HG03064 (cell line): ENCODE results near the gene ZNF778.

Experiments
- ATAC-seq: cut with Tn5 transposase; IDR thresholded peaks from one replicate; pipeline ENCODE4 v1.9.1; 2021; ENCODE audit warnings: low read depth; ENCODE audit not compliant: unreplicated experiment

Gene ZNF778

DNA sequence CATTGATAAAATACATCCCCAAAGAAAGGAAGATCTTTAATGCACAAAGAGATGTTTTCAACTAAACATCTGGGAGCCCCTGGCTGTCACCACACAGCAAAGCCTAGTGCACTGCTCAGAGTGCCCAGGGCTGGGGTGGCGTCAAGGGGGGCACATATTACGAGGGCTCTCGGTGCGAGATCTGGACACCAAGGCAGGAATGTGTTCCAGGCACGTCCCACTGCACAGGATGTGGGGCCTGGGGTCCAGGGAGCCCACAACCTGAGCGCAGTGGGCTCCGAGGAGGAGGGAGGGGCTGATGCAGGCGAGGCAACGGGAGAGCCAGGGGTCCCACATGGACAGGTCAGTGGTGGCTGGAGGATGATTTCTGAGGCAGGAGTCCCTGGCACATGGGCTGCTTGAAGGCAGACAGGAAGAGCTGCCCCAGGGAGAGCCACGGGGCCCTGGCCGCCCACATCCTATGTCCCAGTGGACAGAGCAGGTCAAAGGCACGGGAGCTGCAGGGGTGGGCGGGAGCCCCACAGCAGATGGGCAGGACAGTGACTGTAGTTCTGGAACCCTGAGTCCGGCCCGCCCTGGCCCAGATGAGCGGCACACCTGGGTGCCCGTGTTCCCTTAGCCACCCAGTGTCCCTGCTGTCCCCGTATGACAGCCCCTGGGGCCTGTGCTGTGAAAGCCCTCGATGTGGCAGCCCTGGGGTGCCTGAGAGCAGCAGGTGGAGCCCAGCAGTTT is 56.4 kb downstream of the ZNF778 start:
- no peak for ATAC-seq

DNA sequence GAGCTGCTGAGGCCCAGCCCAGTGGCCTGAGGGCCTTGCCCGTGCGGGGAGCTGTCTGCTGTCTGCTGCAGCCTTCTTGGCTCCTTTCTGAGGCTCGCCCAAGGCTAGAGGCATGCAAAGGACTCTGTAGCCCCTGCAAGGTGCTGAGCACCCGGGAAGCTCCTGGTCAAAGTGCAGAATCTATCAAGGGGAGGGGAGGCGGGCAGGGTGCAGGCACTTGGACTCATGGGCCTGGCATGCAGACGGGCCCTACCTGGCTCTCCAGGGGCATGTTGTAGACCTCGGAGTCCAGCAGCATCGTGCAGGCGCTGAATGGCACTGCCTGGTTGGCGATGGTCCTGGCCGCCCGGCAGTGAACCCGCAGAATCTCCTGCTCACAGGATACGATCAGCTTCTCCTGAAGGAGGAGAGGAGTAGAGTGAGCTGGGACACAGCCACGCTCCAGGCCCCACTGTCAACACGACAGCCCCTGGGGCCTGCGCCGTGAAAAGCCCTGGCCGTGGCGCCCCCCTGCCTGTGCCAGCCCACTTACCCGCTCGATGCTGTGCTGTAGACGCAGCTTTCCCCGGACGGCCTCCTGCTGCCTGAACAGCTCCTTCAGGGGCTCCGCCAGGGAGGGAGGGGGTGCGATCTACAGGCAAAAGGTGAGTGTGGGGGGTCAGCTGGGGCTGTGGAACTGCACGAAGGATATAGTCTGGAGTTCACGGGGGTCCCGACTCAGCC is 57.2 kb downstream of the ZNF778 start:
- no peak for ATAC-seq

DNA sequence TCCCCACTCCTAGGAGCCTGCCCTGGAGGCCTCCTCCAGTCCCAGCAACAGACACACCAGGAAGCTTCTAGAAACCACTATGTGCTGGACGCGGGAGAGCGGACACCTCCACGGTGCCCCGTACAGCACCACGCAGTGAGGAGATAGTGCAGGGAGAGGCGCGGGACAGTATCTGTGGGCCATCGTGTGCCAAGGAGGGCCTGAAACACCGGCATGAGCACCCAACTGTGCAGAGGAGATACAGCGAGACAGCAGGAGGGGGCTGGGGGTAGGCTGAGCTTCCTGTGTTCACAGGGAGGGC is 57.7 kb downstream of the ZNF778 start:
- no peak for ATAC-seq

DNA sequence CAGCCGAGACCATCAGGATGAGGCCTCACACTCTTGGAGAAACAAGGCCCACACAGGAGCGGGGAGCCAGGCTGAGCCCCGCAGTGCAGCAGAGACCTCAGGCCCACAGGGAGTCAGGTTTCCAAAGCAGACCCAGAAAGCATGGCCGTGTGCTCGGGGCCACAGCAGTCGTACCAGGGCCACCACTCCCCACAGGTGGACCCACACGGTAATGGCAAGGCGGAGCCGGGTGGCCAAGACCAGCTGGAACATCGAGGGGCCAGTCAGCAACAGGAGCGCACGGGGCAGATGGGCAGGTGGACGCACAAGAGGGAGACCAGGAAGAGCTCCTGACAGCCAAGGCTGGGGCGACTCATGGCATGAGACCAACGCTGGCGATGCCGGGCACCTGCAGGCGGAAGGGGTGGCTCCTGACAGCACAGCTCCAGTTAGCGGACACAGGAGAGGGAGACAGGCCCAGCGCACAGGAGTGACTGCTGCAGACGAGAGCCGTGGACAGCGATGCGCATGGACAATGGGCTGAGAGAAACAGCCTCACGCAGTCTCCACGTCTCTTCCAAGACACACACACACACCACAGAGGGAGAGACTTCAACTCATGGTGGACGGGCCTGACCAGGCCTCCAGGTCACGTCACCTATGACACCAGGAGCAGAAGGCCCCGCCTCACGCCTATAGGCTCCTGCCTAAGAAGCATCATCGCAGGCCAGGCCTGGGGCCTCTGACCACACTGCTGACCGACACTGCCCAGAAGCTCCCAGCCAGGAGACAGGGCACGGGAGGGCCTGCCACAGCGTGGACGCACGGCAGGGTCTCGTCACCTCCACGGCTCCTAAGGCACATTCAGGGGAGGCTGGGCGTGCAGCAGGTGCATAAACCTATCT is 58.6 kb downstream of the ZNF778 start:
- ATAC-seq: no peak

DNA sequence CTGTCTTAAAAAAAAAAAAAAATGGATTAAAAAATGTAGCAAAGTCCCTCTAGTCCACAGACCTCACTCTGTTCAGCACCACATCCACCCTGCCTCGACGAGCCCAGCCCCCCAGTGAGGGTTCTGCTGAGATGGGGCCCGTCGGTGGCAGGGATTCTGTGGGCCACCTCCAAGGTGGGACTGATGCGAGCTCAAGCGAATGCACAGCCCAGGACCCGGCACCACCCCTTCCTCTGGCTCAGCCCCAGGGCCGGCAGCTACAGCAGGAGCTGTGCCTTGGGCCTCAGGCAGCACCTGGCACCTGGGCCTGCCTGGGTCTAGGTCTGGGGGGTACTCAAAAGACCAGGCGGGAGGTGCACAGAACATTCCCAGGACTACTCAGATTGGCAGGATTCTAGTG is 59.5 kb downstream of the ZNF778 start:
- no peak for ATAC-seq

DNA sequence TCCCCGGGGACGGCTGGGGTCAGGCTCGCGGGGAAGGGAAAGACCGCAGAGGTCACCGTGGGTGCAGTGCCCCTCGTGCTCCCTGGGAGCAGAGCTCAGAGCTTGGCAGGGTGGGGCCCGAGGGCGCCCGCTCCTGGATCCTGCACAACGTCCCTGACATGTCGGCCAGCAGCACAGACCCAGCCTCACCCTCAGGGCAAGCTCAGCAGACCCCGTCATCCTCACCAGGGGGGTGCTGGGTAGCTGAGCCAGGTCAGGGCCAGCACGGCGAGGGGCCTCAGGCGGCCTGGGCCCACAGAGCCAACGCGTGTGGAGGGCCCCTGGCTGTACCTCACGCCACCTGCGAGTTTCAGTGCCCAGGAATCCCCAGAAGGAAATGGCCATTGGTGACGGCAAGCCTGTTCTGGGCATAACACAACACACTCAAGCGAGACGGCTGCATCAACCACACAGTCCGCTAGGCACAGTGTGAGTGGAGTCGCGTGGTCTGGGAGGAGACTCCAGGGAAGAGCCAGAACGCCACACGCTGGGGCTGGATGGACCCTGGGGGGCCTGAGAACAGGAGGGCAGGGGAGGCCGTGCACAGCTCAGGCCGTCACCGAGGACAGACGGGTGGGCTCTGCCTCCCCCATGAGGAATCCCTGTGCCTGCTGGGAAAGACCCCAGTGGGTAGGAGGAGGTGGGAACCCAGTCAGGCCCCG is 60.3 kb downstream of the ZNF778 start:
- no peak for ATAC-seq

DNA sequence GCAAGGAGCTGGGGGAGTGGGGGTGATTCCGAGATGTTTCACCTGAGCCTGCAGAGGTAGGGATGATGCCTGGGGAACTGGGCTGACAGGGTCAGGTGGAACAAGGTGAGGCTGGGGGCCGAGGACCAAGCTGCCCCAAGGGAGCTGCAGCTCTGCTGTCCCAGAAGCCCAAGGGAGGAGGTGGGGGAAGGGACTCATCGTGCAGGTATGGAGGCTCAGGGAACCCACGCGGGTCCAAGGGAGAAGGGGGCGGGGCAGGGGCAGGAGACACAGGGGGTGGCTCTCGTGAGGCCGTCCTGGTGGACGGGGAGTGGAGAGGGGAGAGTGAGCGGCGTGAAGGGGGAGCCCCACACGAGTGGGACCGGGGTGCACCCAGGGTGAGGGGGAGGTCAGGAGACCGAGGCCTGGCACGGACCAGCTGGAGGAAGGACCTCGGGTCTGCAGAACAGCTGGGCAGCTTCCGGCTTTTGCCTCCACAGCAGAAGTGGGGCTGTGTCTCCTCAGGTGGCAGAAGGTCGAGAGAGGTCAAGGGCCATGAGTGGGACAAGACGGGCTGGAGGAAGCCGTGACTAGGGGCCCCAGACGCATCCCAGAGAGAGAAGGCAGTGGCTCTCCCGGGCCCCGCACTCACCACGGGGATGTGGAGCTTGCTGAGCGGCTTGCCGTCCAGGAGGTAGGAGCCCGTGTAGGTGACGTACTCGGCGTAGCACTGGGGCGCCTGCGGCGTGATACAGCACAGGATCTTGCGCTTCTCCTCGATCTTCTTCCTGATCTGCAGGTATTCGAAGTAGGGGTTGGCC is 61.1 kb downstream of the ZNF778 start:
- no peak for ATAC-seq

DNA sequence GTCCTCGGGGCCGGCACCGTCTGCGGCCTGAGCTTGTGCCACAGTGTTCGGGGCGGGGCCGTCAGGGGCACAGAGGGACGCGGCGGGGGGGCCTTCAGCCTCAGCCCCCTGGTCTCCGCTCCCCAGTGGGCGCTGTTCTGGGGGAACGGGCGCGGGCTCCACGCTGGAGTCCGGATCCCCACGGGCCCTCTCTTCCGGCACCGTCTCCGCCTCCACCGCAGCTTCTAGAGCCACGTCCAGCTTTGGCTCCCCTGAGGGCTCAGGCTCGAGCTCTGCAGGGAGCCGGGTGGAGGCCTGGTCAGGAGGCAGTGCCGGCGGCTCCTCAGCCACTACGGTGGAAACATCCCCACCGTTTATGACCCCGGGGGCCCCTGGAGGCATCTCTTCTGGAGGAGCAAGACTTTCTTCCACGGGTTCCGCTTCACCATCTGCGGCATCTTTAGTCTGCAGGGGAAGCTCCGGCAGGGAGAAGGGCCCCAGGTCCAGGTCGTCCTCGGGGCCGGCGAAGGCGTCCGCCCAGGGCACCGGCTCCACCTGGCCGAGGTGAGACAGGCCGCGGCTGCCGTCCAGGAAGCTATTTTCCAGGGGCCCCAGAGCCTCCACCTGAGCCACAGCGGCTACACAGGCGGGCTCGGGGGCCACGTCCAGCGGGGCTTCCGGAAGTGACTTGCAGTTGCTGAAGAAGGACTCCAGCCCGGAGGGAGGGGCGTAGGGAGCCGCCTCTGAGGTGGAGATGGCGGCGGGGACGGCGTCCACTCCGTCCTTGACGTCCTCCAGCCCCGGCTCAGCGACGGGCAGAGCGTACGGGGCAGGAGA is 62.4 kb downstream of the ZNF778 start:
- ATAC-seq: no peak

DNA sequence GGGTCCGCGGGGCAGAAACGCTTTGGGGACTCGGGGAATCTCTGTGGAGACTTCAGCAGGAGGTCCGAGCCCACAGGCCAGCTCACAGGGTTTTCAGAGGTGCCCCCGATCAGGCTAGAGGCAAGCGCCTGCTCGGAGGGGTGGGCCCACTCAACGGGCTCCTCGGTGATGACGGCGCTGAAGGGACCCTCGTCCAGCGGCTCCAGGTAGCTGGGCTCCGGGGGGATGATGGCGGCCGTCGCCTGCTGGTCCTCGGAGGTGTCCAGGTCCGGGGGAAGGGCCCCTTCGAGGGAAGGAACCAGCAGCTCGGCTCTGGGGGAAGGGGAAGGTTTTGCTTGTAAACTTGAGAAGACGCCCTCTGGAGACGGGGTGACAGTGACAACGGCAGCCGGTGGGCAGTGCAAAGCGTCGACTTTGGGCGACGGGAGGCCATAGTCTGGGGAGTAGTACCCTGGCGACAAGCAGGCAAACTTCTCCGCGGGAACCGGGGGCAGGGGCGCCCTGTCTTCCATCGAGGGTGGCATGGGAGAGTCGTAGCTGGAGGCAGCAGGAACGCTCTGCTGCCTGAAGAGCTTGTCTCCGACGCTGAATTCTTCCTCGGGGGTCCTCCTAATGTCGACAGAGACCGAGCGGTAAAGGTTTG is 63.2 kb downstream of the ZNF778 start:
- ATAC-seq: no peak

DNA sequence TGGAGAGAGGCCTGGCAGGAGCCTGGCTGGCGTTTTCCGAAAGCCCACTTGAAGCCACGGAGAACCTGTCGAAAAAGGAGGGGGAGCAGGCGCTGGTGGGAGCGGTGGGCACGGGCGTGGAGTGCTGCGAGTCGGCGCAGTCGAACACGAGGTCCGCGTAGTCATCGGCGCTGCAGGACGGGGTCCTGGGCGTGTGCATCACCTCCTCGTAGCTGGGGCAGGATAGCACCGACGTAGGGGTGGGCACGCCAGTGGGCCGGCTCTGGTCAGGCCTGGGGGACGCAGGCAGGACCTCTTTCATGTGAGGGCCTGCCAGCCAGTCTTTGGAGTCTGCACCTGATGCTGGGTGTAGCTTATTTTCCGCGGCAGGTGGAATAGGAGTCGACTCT is 63.7 kb downstream of the ZNF778 start:
- ATAC-seq: no peak

DNA sequence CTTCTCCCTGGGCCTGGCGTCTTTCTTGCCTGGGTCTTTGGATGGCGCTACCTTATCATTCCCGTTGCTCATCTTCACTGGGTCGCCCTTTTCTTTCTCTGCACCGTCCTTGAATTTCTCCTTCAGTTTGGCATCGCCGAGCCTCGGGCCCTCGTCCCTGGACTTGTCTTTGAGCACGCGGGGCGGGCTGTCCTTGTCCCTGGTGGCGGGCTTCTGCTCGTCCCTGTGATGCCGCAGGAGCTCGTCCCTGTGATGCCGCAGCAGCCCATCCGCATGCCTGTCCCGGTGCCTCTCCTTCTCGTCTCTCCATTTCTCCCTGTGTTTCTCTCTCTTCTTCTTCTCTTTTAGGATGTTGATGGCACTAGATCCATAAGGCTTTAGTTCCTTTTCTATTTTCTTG is 64.3 kb downstream of the ZNF778 start:
- no peak for ATAC-seq

DNA sequence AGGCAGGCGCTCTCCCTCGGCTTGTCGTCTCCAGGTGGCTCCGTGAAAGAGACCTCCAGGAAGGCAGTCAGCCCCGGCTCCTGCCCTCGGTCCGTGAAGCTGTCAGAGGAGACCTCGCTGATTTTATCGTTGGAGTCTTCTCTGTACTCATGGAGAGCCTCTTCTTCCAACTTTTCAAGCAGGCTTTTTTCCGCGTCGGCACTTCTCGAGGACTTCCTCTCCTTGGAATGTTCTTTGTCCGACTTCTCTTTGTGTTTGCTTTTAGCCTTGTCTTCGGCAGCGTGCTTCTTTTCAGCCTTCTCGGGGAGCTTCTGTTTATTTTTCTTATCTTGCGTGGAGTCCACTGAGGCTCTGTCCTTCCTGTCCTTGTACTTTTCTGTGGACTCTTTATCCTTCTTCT is 65.0 kb downstream of the ZNF778 start:
- ATAC-seq: no peak

DNA sequence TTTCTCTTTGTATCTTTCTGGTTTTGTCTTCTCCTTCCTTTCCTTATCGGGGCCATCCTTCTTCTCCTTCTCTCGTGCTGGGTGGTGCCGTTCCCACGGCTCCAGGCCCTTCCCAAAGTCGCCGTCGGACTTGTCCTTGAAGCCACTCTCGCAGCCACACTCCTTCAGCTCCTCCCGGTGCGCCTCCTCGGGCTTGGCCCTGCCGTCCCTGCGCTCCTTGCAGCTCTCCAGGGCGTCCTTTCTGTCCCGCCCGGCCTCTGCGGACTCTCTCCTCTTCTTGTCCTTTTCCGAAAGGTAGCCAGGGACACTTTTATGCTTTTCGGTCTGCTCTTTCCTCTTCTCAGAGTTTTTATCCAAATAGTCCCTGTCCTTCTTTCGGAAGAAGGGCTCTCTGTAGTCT is 65.9 kb downstream of the ZNF778 start:
- ATAC-seq: no peak

DNA sequence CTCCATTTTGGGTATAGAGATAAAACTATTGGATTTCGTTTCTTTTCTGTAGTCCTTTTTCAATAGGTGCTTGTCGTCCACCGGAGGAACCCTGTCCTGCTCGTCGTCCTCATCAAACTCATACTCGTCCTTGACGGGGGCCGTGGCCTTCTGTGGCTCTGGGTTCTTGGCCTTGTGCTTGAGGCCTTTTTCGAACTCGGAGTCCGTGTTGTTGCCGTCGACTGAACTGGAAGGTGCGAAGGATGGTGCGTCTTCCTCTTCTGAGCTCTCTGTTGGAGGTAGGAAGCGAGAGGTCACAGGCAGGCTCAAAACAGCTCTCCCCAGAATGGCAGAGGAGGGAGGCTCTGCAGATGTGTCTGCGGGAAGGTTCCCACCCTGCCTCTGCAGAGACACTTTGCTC is 67.9 kb downstream of the ZNF778 start:
- ATAC-seq: no peak

DNA sequence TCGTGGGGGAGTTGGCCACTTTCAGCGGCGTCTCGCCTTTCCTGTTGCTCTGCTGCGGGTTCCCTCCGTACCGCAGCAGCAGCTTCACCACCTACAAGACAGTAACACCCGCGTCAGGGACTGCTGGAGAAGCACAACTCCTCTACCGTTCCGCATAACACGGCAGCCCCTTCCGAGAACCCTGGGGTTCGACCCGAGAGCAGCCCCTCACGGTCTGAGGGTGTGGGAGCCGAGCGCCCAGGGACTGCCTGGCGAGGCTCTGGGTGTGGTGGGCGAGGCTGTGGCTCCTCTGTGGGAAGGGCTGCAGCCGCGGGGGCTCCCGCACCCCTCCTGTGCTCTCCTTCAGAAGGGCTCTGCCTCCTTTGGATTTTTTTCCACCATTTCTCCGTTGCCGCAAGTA is 68.6 kb downstream of the ZNF778 start:
- ATAC-seq: no peak
